Mammary epithelial cell (primary cell): Measurements from ENCODE around the gene INPP5A.

Experiments
- CTCF ChIP-seq, 2 donors: IDR thresholded peaks in 1 of 2; conservative IDR thresholded peaks in 1 of 2; 2 replicates each; pipeline ENCODE4 v1.5.1; 2011 to 2012; ENCODE audit warnings: inconsistent platforms in 2 of 2, low read length in 2 of 2, mild to moderate bottlenecking in 2 of 2, control low read depth in 1 of 2, low read depth in 1 of 2; ENCODE audit not compliant: insufficient read depth in 1 of 2; ENCODE audit errors: extremely low read depth in 1 of 2
- EZH2 ChIP-seq: IDR thresholded peaks from 2 replicates; pipeline ENCODE4 v1.6.1; 2012; ENCODE audit warnings: low read length, inconsistent platforms, borderline replicate concordance

GRCh38 chr10:132521041-132521465, 16.5 kb upstream of the INPP5A start:
- no peak for TF ChIP-seq CTCF (conservative IDR thresholded peaks at IDR 0.05 in 1 of 2, IDR thresholded peaks at IDR 0.05 in 1 of 2; ENCODE audit: extremely low read depth in 1 of 2, insufficient read depth in 1 of 2, low read depth in 1 of 2, low read length in 2 of 2)
- no peak for TF ChIP-seq EZH2
